ENCODE data around the gene ARMH3. TPM values are rescaled to one million over a fixed set of nuclear protein-coding genes. Genes with fewer than 3 reads are reported as not detected.

The ARMH3 gene
- total RNA-seq, 1 experiment from 2014 or later, result 17.1 TPM

- peak; percentile 69; the same call in 1 of the 2 replicates for TF ChIP-seq ARID4B (CRISPR knock-in tag; IDR thresholded peaks at IDR 0.05; ENCODE audit: borderline replicate concordance)
- peak; percentile 83 for TF ChIP-seq MYBL2 (CRISPR knock-in tag; IDR thresholded peaks at IDR 0.05)
- TF ChIP-seq ZNF263 (CRISPR knock-in tag; IDR thresholded peaks at IDR 0.05; ENCODE audit: low read depth), result peak; percentile 82
- peak; percentile 80 for TF ChIP-seq E2F5 (CRISPR knock-in tag; IDR thresholded peaks at IDR 0.05)
- TF ChIP-seq NFE2L1 (CRISPR knock-in tag; IDR thresholded peaks at IDR 0.05), result 0 out of 2 replicates have a peak, but pooled peaks have one; percentile 77
- TF ChIP-seq NR2C2 (CRISPR knock-in tag; IDR thresholded peaks at IDR 0.05), result peak; percentile 66
- TF ChIP-seq ZNF512 (CRISPR knock-in tag; IDR thresholded peaks at IDR 0.05; ENCODE audit: borderline replicate concordance), result no peak
- TF ChIP-seq MAX (CRISPR knock-in tag; IDR thresholded peaks at IDR 0.05), result peak; percentile 57; the same call in 1 of the 2 replicates
- peak; percentile 78; the same call in 1 of the 2 replicates for TF ChIP-seq ZNF219 (CRISPR knock-in tag; IDR thresholded peaks at IDR 0.05; ENCODE audit: borderline replicate concordance)
- TF ChIP-seq AR (CRISPR knock-in tag; IDR thresholded peaks at IDR 0.05), result no peak
- peak; percentile 93 for TF ChIP-seq HMGXB4 (CRISPR knock-in tag; IDR thresholded peaks at IDR 0.05)
- TF ChIP-seq ZBTB43 (CRISPR knock-in tag; IDR thresholded peaks at IDR 0.05), result peak; percentile 92
- TF ChIP-seq SOX15 (CRISPR knock-in tag; IDR thresholded peaks at IDR 0.05), result no peak
- TF ChIP-seq PRRX2 (CRISPR knock-in tag; IDR thresholded peaks at IDR 0.05), result 0 out of 2 replicates have a peak, but pooled peaks have one; percentile 64
- TF ChIP-seq ETV6 (CRISPR knock-in tag; IDR thresholded peaks at IDR 0.05), result no peak
- peak; percentile 92 for TF ChIP-seq SP1 (CRISPR knock-in tag; conservative IDR thresholded peaks at IDR 0.05)
- TF ChIP-seq GABPB1 (CRISPR knock-in tag; IDR thresholded peaks at IDR 0.05), result 0 out of 2 replicates have a peak, but pooled peaks have one; percentile 34
- peak; percentile 95; the same call in 1 of the 2 replicates for TF ChIP-seq FOXP1 (CRISPR knock-in tag; IDR thresholded peaks at IDR 0.05; ENCODE audit: borderline replicate concordance)
- no peak for TF ChIP-seq RORB (CRISPR knock-in tag; IDR thresholded peaks at IDR 0.05)
- TF ChIP-seq MXD4 (CRISPR knock-in tag; IDR thresholded peaks at IDR 0.05; ENCODE audit: borderline replicate concordance), result no peak
- TF ChIP-seq ZMAT4 (CRISPR knock-in tag; IDR thresholded peaks at IDR 0.05), result no peak
- no peak for TF ChIP-seq IRF1 (CRISPR knock-in tag; IDR thresholded peaks at IDR 0.05)
- 0 out of 2 replicates have a peak, but pooled peaks have one; percentile 51 for TF ChIP-seq ATF1 (CRISPR knock-in tag; IDR thresholded peaks at IDR 0.05)
These were observed at the start of gene ARMH3 (continued) for GRCh38 chr10:102055647-102056419.
